HG03354 (cell line): Measurements from ENCODE around the gene DENND2C.
A peak's percentile ranks its signal among the peaks of the same experiment; 100 is the strongest.

Source experiments
- ATAC-seq: cut with Tn5 transposase; IDR thresholded peaks from one replicate; pipeline ENCODE4 v1.9.1; 2021; ENCODE audit warnings: mild to moderate bottlenecking; ENCODE audit not compliant: unreplicated experiment, poor library complexity, severe bottlenecking

The DENND2C gene

GRCh38 chr1:114690148-114690547 lies 20.3 kb upstream of the DENND2C start:
- ATAC-seq, result no peak

DNA sequence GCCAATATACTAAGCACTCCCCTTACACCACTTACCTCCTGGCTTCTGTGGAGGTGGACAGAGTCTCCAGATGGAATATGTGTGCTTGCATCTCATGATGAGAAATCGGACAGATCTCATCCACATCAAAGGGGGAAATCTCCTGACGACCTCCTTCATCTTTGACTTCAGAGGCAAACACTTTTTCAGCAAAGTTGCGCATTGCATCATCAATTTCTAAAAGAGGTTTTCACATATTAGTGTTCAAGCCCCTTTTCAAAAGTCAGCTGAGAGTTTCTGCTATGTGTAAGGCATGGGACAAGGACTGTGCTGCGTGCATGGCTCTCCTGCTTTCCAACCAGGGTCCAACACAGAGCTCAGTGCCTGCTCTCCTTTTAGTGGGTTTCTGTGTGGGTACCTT lies 18.7 kb upstream of the DENND2C start:
- ATAC-seq, result no peak

DNA sequence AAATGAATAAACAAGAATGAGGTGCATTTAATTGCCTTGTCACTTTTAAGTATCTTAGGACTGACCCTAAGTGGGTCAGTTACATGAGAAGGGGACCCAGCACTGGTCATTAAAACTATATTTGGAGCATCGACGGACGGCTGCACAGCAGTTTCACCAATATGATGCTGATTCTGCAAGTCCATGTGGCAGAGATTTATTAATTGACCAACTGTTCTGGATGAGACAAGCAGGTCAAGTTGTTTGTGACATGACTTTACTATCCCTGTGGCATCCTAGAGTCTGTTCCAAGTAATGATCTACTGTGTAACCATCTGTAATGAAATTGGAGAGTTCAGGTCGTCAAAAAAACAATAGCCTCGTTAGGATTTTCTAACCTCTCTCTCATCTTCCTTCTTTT lies 16.0 kb upstream of the DENND2C start:
- ATAC-seq, result no peak

GRCh38 chr1:114677691-114678090 lies 7.8 kb upstream of the DENND2C start:
- no peak for ATAC-seq

- ATAC-seq, result no peak
Measured at GRCh38 chr1:114676115-114676514, 6.3 kb upstream of the DENND2C start.

DNA sequence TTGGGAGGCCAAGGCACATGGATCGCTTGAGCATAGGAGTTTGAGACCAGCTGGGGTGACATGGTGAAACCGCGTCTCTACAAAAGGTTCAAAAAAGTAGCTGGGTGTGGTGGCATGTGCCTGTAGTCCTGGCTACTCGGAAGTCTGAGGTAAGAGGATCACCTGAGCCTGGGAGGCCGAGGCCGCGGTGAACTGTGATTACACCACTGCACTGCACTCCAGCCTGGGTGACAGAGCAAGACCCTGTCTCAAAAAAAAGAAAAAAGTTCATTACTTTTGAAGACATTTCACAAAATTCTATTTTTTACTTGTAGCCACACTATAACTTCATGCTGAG lies 2.1 kb upstream of the DENND2C start:
- no peak for ATAC-seq

GRCh38 chr1:114671011-114671938 lies 1.4 kb upstream of the DENND2C start:
- no peak for ATAC-seq

DNA sequence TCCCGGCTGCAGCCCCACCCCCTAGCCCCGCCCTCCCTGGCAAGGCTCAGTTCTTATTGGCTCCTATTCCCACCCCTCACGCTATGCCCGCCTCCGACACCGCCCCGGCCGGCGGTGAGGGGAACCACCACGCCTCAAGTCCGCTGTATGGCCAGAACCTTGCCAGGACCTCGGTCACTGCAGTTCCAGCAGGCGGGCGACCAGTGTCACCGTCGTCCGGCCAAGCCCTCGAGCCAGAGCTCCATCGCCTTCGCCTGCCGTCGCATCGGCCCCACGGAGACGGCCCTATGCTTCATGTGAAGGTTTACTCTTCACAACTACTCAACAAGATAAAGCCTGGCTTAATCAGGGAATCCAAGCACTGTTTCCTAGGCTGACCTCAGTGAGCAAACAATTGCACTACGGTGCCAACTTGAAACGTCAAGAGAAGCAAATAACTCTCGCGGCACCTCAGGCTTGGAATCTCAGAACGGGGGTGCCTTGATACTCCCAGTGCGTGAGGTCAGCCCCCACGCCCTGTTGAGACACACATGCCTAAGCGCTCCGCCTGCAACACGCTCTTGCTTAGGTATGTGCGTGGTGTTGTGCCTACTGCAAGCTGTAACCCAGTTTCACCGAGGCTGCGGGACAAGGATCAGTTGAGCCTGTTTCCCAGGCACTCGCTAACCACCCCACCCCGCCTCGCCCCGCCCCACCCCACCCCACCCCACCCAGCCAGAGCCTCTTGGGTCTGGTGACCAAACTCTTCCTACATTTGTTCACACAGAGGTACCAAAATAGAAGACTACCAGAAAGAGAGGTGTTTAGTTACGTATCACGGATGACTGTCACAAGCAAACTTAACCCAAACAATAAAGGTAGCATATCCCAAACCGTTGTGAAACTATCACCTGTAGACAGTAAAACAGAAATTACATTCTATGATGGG lies 498 bp upstream of the DENND2C start:
- ATAC-seq, result peak; percentile 99

GRCh38 chr1:114668784-114669561 lies 876 bp downstream of the DENND2C start:
- no peak for ATAC-seq

- ATAC-seq, result no peak
Measured at GRCh38 chr1:114668373-114668772, 1.5 kb downstream of the DENND2C start.

DNA sequence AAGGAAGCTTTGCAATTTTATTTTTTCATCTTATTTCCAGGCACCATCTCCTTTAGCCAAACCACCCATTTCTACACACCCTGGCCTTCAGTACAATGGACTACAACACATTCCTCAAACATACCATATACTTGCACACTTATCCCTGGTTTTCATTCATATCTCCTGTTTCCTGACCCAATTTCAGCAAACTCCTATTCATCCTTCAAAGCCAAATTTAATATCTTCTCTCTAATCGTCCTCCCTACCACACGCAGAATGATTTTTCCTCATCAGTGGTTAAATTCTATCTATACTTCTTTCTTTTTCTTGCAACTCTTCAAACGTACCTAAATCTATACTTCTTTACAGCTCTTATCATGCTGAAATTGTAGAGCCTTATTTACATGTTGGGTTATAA lies 2.9 kb downstream of the DENND2C start:
- ATAC-seq, result no peak

DNA sequence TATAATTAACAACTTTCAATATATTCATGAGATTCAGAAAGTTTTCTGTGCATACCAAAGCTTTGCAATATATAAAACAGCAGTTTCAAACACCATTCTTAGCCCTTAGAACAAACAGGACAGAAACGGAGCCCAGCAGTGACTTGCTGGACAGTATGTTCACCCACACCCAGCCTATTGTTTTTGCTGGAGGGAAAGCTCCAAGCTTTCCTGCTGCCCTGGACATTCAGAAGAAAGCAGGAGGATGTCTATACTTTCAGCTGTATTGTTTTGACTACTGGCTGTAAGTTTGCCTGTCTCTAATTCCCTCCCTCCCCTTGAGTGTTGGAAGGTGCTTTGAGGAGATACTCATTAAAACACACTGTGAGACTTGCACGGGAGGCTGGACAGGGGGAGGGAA lies 9.6 kb downstream of the DENND2C start:
- no peak for ATAC-seq

- no peak for ATAC-seq
Measured at GRCh38 chr1:114651893-114652292, 18.0 kb downstream of the DENND2C start.

GRCh38 chr1:114648503-114648902 lies 21.3 kb downstream of the DENND2C start:
- no peak for ATAC-seq

DNA sequence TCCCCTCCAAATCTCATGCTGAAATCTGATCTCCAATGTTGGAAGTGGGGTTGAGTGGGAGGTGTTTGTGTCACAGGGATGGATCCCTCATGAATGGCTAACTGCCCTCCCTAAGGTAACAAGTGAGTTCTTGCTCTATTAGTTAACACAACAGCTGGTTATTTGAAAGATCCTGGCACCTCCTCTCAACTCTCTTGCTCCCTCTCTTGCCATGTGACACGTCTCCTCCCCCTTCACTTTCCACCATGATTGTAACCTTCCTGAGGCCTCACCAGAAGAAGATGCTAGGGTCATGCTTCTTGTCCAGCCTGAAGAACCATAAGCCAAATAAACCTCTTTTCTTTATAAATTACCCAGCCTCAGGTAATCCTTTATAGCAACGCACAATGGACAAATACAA lies 28.5 kb downstream of the DENND2C start:
- no peak for ATAC-seq

GRCh38 chr1:114638910-114639309 lies 30.9 kb downstream of the DENND2C start:
- no peak for ATAC-seq

DNA sequence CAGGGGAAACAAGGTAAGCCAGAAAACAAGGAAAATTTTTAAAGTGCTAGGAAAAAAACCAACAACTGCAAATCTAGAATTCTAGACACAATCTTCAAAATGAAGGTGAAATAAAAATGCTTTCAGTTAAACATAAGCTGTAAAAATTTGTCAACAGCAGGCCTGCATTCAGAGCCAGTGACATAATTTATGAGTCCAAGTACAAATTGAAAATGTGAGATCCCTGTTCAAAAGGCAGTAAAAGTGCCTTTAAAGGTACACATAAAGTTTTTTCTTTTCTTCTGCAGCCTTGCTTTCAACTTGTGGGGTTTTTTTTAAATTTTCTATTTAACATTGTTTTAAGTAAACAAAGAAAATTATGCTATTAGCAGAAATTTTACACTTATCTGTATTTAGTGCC lies 37.4 kb downstream of the DENND2C start:
- ATAC-seq, result no peak

GRCh38 chr1:114627107-114627506 lies 42.7 kb downstream of the DENND2C start:
- ATAC-seq, result no peak

GRCh38 chr1:114623364-114623763 lies 46.5 kb downstream of the DENND2C start:
- ATAC-seq, result no peak

- ATAC-seq, result no peak
Measured at GRCh38 chr1:114620419-114620818, 49.4 kb downstream of the DENND2C start.
